ENCODE data around the gene MEIOSIN. TPM values are rescaled to one million over a fixed set of nuclear protein-coding genes. Genes with fewer than 3 reads are reported as not detected.

The MEIOSIN gene
- total RNA-seq, 5 donors from 2014 or later (not counting 1 experiment from before 2014, with no cell fraction given) = not detected

DNA sequence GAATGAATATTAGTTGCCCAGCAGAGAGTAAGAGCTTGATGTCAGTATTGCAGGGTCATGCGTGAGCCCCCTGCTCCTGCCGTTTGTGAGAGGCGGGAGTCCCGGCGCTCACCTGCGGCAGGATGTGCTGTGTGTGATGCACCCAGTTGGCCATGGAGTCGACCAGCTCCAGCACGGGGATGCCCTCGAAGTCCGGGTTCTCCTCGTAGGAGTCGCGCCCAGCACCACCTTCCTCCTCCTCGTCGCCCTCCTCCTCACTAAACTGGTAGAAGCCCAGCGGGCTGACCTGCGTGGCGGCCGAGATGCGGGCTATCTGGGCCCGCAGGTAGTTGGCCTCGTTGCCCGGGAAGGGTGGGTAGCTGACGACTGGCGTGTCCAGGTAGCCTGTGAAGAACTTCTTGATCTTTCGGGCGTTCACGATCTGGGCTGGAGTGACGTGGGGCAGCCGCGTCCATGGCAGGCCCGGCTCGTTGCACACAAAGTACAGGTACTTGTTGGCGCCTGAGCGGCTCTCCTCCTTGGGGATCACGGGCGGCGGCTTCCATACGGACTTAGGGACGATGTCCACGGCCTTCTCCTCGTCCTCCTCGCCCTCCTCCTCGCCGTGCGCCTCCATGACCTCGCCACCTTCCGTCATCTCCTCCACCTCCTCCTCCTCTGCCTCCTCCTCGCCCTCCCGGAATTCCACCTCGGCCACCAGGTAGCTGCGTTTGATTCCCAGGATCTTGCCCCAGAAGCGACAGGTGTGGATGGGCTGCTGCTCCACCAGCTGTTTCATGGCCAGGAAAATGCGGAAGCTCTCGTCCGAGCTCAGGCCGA is 71.1 kb downstream of the MEIOSIN start:
- H3K9me3 Mint-ChIP-seq = no peaks in the 10 kb centered on the region
- H3K36me3 Mint-ChIP-seq = no peaks in the 10 kb centered on the region
- 87% methylated on average over 53 of the region's 57 CpGs for WGBS (ENCODE audit: insufficient coverage)
- H3K36me3 ChIP-seq (ENCODE audit: control insufficient read depth in 2 of 2, extremely low read depth in 1 of 2, insufficient read depth in 1 of 2, low read length in 1 of 2) = no peaks in the 10 kb centered on the region
- peaks cover 10 to 16% of the 10 kb centered on the region in 2 donors for H3K27me3 Mint-ChIP-seq
- no peak overlapping the region for H3K4me3 ChIP-seq (ENCODE audit: control insufficient read depth in 1 of 2, extremely low read depth in 1 of 2, low read length in 1 of 2)
- DNase-seq (no peak), ATAC-seq (replicated peaks in 1 of 4) (no peak)
- ChIA-PET CTCF (interaction anchor here in 1 of 2 donors (0.6 kb wide), 1 partner anchor 391 kb away, joined by 3 read pairs; no protein-coding TSS in a partner anchor), POLR2A (interaction anchor here in 1 of 2 donors (0.7 kb wide), 1 partner anchor 99 kb away, joined by 3 read pairs; no protein-coding TSS in a partner anchor)
- H3K4me1 ChIP-seq (ENCODE audit: control insufficient read depth in 1 of 2, extremely low read depth in 1 of 2, insufficient read depth in 2 of 2, low read length in 2 of 2) = peaks cover 0 to under 1% of the 10 kb centered on the region in 2 experiments
- peaks cover 0 to under 1% (median under 1%) of the 10 kb centered on the region in 3 donors for H3K4me1 Mint-ChIP-seq
- no peak overlapping the region for H3K4me3 Mint-ChIP-seq
- H3K9me3 ChIP-seq = no peaks in the 10 kb centered on the region
- H3K27me3 ChIP-seq (replicated peaks in 1 of 2; ENCODE audit: control insufficient read depth in 2 of 2, extremely low read depth in 1 of 2, insufficient read depth in 2 of 2, low read length in 1 of 2) = peaks cover 0 to 31% of the 10 kb centered on the region in 2 experiments
- H3K27ac Mint-ChIP-seq = no peak overlapping the region
- H3K27ac ChIP-seq (ENCODE audit: low read length) = no peak overlapping the region

DNA sequence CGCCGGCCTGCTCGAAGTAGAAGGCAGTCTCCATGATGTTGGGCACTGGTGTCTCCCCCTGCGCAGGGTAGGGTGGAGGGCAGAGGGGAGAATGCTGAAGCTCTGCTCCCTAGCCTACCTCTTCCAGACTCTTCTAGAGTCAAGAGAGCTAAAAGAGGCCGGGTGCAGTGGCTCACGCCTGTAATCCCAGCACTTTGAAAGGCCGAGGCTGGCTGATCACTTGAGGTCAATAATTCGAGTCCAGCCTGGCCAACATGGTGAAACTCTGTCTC is 71.7 kb downstream of the MEIOSIN start:
- H3K4me3 ChIP-seq (ENCODE audit: control insufficient read depth in 1 of 2, extremely low read depth in 1 of 2, low read length in 1 of 2) = no peak overlapping the region
- no peaks in the 10 kb centered on the region for H3K9me3 ChIP-seq
- no peaks in the 10 kb centered on the region for H3K9me3 Mint-ChIP-seq
- H3K36me3 ChIP-seq (ENCODE audit: control insufficient read depth in 2 of 2, extremely low read depth in 1 of 2, insufficient read depth in 1 of 2, low read length in 1 of 2) = no peaks in the 10 kb centered on the region
- H3K27me3 ChIP-seq (replicated peaks in 1 of 2; ENCODE audit: control insufficient read depth in 2 of 2, extremely low read depth in 1 of 2, insufficient read depth in 2 of 2, low read length in 1 of 2) = peaks cover 0 to 27% of the 10 kb centered on the region in 2 experiments
- no peak overlapping the region for H3K27ac ChIP-seq (ENCODE audit: low read length)
- ATAC-seq (replicated peaks in 1 of 4) (no peak), DNase-seq (no peak)
- no peaks in the 10 kb centered on the region for H3K4me1 ChIP-seq (ENCODE audit: control insufficient read depth in 1 of 2, extremely low read depth in 1 of 2, insufficient read depth in 2 of 2, low read length in 2 of 2)
- 87% methylated on average over 3 of the region's 8 CpGs for WGBS (ENCODE audit: insufficient coverage)
- CTCF ChIA-PET = no interaction called here
- no peak overlapping the region for H3K4me3 Mint-ChIP-seq
- H3K36me3 Mint-ChIP-seq = no peaks in the 10 kb centered on the region
- H3K4me1 Mint-ChIP-seq = peaks cover 2 to 4% (median 4%) of the 10 kb centered on the region in 3 donors
- H3K27me3 Mint-ChIP-seq = peaks cover 10 to 15% of the 10 kb centered on the region in 2 donors
- POLR2A ChIA-PET = no interaction called here
- H3K27ac Mint-ChIP-seq = no peak overlapping the region

DNA sequence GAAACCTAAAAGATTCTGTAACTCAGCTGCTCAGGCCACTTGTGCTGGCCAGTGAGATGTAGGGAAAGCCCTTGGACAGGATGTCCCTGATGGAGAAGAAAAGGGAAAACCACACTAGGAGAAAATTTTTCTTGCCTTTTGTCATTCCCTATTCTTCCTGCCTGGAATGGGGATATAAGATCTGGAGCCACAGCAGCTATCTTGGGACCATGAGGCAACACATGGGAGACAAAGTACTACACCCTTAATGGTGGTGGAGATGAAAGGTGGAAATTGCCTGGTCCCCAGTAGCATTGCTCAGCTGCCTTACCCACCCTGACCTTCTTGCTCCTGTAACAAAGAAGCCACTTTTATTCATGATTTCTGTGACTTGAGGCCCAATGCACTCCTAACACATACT is 72.5 kb downstream of the MEIOSIN start:
- peaks cover 0 to 25% of the 10 kb centered on the region in 2 experiments for H3K27me3 ChIP-seq (replicated peaks in 1 of 2; ENCODE audit: control insufficient read depth in 2 of 2, extremely low read depth in 1 of 2, insufficient read depth in 2 of 2, low read length in 1 of 2)
- H3K9me3 Mint-ChIP-seq = no peaks in the 10 kb centered on the region
- H3K36me3 ChIP-seq (ENCODE audit: control insufficient read depth in 2 of 2, extremely low read depth in 1 of 2, insufficient read depth in 1 of 2, low read length in 1 of 2) = no peaks in the 10 kb centered on the region
- H3K27ac ChIP-seq (ENCODE audit: low read length) = no peak overlapping the region
- DNase-seq (no peak), ATAC-seq (replicated peaks in 1 of 4) (no peak)
- no peak overlapping the region for H3K4me3 ChIP-seq (ENCODE audit: control insufficient read depth in 1 of 2, extremely low read depth in 1 of 2, low read length in 1 of 2)
- no peaks in the 10 kb centered on the region for H3K36me3 Mint-ChIP-seq
- no peak overlapping the region for H3K27ac Mint-ChIP-seq
- H3K9me3 ChIP-seq = no peaks in the 10 kb centered on the region
- no peaks in the 10 kb centered on the region for H3K4me1 ChIP-seq (ENCODE audit: control insufficient read depth in 1 of 2, extremely low read depth in 1 of 2, insufficient read depth in 2 of 2, low read length in 2 of 2)
- peaks cover 10 to 18% of the 10 kb centered on the region in 2 donors for H3K27me3 Mint-ChIP-seq
- H3K4me3 Mint-ChIP-seq = no peak overlapping the region
- ChIA-PET POLR2A (no interaction called here), CTCF (no interaction called here)
- peaks cover 2 to 4% (median 4%) of the 10 kb centered on the region in 3 donors for H3K4me1 Mint-ChIP-seq

DNA sequence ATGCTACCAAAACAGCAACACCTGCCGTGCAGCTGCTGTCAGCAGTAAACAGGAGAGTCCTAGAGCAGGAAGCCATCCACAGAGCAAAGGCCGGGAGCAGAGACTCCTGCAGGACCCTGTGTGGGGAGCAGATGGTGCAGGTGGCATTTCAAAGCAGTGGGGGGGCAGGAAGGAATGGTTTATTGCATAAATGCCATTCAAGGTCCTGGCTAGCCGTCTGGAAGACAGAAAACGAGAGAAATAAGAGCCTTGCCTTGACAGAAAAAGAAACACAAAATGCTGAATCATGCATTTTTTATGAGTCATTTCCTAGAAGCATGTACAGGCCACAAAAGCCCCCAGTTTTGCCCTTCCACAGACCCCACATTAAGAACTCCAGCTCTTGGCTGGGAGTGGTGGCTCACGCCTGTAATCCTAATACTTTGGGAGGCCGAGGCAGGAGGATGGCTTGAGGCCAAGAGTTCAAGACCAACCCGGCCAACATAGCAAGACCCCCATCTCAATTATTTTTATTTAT is 76.5 kb downstream of the MEIOSIN start:
- no peak overlapping the region for H3K4me3 Mint-ChIP-seq
- DNase-seq (no peak), ATAC-seq (replicated peaks in 1 of 4) (no peak)
- no peaks in the 10 kb centered on the region for H3K36me3 ChIP-seq (ENCODE audit: control insufficient read depth in 2 of 2, extremely low read depth in 1 of 2, insufficient read depth in 1 of 2, low read length in 1 of 2)
- H3K36me3 Mint-ChIP-seq = no peaks in the 10 kb centered on the region
- peaks cover 2 to 4% (median 4%) of the 10 kb centered on the region in 3 donors for H3K4me1 Mint-ChIP-seq
- WGBS (ENCODE audit: insufficient coverage) = 7% methylated on average over 2 of the region's 7 CpGs
- H3K9me3 Mint-ChIP-seq = no peaks in the 10 kb centered on the region
- CTCF ChIA-PET = no interaction called here
- H3K27ac ChIP-seq (ENCODE audit: low read length) = no peak overlapping the region
- H3K9me3 ChIP-seq = no peaks in the 10 kb centered on the region
- peaks cover 0 to 4% of the 10 kb centered on the region in 2 experiments for H3K4me1 ChIP-seq (ENCODE audit: control insufficient read depth in 1 of 2, extremely low read depth in 1 of 2, insufficient read depth in 2 of 2, low read length in 2 of 2)
- POLR2A ChIA-PET = no interaction called here
- H3K27me3 Mint-ChIP-seq = peaks cover 4 to 16% of the 10 kb centered on the region in 2 donors
- H3K27me3 ChIP-seq (replicated peaks in 1 of 2; ENCODE audit: control insufficient read depth in 2 of 2, extremely low read depth in 1 of 2, insufficient read depth in 2 of 2, low read length in 1 of 2) = peaks cover 0 to 23% of the 10 kb centered on the region in 2 experiments
- H3K4me3 ChIP-seq (ENCODE audit: control insufficient read depth in 1 of 2, extremely low read depth in 1 of 2, low read length in 1 of 2) = no peak overlapping the region
- no peak overlapping the region for H3K27ac Mint-ChIP-seq

DNA sequence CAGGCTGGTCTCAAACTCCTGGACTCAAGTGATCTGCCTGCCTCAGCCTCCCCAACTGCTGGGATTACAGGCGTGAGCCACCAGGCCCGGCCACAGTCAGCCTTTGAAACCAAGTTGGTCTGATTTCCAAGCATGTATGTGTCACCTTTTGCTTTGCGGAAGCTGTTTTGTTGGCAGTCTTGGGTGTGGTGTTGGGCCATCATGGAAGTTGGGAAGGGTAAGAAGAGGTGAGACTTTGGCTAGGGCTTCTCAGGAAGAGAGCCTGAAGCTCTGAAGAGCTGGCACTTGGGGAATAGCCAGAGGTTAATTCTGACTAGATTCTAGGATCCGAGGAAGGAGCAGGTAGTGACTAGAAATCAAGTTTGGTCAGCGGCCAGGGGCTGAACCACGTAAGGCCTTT is 79.1 kb downstream of the MEIOSIN start:
- no peaks in the 10 kb centered on the region for H3K9me3 ChIP-seq
- H3K36me3 ChIP-seq (ENCODE audit: control insufficient read depth in 2 of 2, extremely low read depth in 1 of 2, insufficient read depth in 1 of 2, low read length in 1 of 2) = no peaks in the 10 kb centered on the region
- H3K27ac Mint-ChIP-seq = no peak overlapping the region
- peaks cover 4 to 7% (median 5%) of the 10 kb centered on the region in 3 donors for H3K4me1 Mint-ChIP-seq
- H3K36me3 Mint-ChIP-seq = no peaks in the 10 kb centered on the region
- H3K27ac ChIP-seq (ENCODE audit: low read length) = no peak overlapping the region
- CTCF ChIA-PET = no interaction called here
- no peak overlapping the region for H3K4me3 ChIP-seq (ENCODE audit: control insufficient read depth in 1 of 2, extremely low read depth in 1 of 2, low read length in 1 of 2)
- no peaks in the 10 kb centered on the region for H3K9me3 Mint-ChIP-seq
- POLR2A ChIA-PET = no interaction called here
- peaks cover 3 to 23% of the 10 kb centered on the region in 2 experiments for H3K4me1 ChIP-seq (ENCODE audit: control insufficient read depth in 1 of 2, extremely low read depth in 1 of 2, insufficient read depth in 2 of 2, low read length in 2 of 2)
- peaks cover 0 to 33% of the 10 kb centered on the region in 2 experiments for H3K27me3 ChIP-seq (replicated peaks in 1 of 2; ENCODE audit: control insufficient read depth in 2 of 2, extremely low read depth in 1 of 2, insufficient read depth in 2 of 2, low read length in 1 of 2)
- 93% methylated on average over 6 of the region's 6 CpGs for WGBS (ENCODE audit: insufficient coverage)
- H3K27me3 Mint-ChIP-seq = peaks cover 4 to 16% of the 10 kb centered on the region in 2 donors
- ATAC-seq (replicated peaks in 1 of 4) (no peak), DNase-seq (no peak)
- no peak overlapping the region for H3K4me3 Mint-ChIP-seq
